ENCODE measurements around the gene EXOC2.

Gene EXOC2

GRCh38 chr6:513961-514360 lies 179.0 kb downstream of the EXOC2 start:
- DNase-seq, result no peak

GRCh38 chr6:513058-513457 lies 179.9 kb downstream of the EXOC2 start:
- DNase-seq, result no peak

- DNase-seq, result no peak
These were observed 181.3 kb downstream of the EXOC2 start for GRCh38 chr6:511488-512137.

GRCh38 chr6:509676-510075 lies 183.3 kb downstream of the EXOC2 start:
- DNase-seq, result no peak

GRCh38 chr6:508614-509013 lies 184.3 kb downstream of the EXOC2 start:
- no peak for DNase-seq

GRCh38 chr6:508006-508405 lies 184.9 kb downstream of the EXOC2 start:
- no peak for DNase-seq

- DNase-seq, result no peak
These were observed 185.9 kb downstream of the EXOC2 start for GRCh38 chr6:506920-507622.

GRCh38 chr6:506508-506907 lies 186.4 kb downstream of the EXOC2 start:
- DNase-seq, result no peak

GRCh38 chr6:505374-505773 lies 187.6 kb downstream of the EXOC2 start:
- no peak for DNase-seq

- no peak for DNase-seq
These were observed 188.4 kb downstream of the EXOC2 start for GRCh38 chr6:504446-504980.

- DNase-seq, result no peak
These were observed 189.2 kb downstream of the EXOC2 start for GRCh38 chr6:503610-504362.

GRCh38 chr6:502761-503160 lies 190.2 kb downstream of the EXOC2 start:
- DNase-seq, result no peak

- no peak for DNase-seq
These were observed 190.9 kb downstream of the EXOC2 start for GRCh38 chr6:501891-502601.

- no peak for DNase-seq
These were observed 193.3 kb downstream of the EXOC2 start for GRCh38 chr6:499617-500016.

- DNase-seq, result no peak
These were observed 194.1 kb downstream of the EXOC2 start for GRCh38 chr6:498795-499231.

- no peak for DNase-seq
These were observed 195.7 kb downstream of the EXOC2 start for GRCh38 chr6:497258-497657.

GRCh38 chr6:496649-497048 lies 196.3 kb downstream of the EXOC2 start:
- DNase-seq, result no peak

GRCh38 chr6:494394-494793 lies 198.5 kb downstream of the EXOC2 start:
- no peak for DNase-seq

- no peak for DNase-seq
These were observed 199.1 kb downstream of the EXOC2 start for GRCh38 chr6:493840-494239.

- DNase-seq, result no peak
These were observed 200.0 kb downstream of the EXOC2 start for GRCh38 chr6:492816-493414.

- DNase-seq, result no peak
These were observed 200.8 kb downstream of the EXOC2 start for GRCh38 chr6:492178-492577.

- DNase-seq, result no peak
These were observed 201.7 kb downstream of the EXOC2 start for GRCh38 chr6:491233-491632.

Data from NCI-H1105 treated with DMSO at 0.1 percent for 48 hours (cell line).